Measurements from ENCODE around the gene UCHL3. TPM values are rescaled to one million over a fixed set of nuclear protein-coding genes. Genes with fewer than 3 reads are reported as not detected.

The UCHL3 gene
- total and polyA plus RNA-seq, 10 of the 15 experiments (the other 5 are each of a cell fraction or from before 2014, with no cell fraction given) = 52.5 to 179 (median 104) TPM

DNA sequence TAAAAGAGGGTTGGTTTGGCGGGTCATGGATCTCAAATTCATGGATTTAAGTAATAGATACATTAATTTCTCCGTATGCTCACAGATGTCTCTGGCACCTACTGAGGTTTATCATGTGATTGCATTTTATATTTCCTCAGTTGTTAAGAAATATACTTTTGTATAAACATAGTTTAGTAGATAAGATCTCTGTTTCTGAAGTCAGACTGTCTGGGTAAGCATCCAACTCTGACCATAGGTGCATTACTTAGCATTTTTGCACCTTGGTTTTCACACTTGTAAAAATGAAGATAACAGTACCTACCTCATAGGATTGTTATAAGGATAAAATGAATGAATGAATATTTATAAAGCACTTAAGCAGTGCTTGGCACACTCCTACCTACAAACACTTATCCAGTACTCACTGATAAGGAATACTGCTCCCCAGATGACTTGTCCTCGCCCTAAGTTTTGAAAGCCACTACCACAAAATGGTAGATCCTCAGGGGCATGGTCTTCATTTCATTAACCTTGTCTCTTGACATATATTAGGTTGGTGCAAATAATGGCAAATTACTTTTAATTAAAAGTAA is 38.5 kb upstream of the UCHL3 start:
- intact Hi-C loops (cut with micrococcal nuclease; ENCODE audit: unreplicated experiment) = no loop called here
- Histone ChIP-seq H3K36me3 (ENCODE audit: control insufficient read depth in 2 of 2, insufficient read depth in 2 of 2, low read length in 1 of 2) (no peaks in the 10 kb centered on the region), H3K9me3 (replicated peaks; ENCODE audit: control insufficient read depth, insufficient read depth, low read length) (peaks cover 8% of the 10 kb centered on the region; the same call in 2 of the 3 replicates), H3K79me2 (ENCODE audit: control insufficient read depth, insufficient read depth, low read length) (no peaks in the 10 kb centered on the region), H3K4me1 (ENCODE audit: control insufficient read depth, insufficient read depth, low read length) (peaks cover 40% of the 10 kb centered on the region), H3K27me3 (replicated peaks in 1 of 2; ENCODE audit: control insufficient read depth in 2 of 2, insufficient read depth in 2 of 2, low read length in 1 of 2) (no peaks in the 10 kb centered on the region), H3K9ac (ENCODE audit: control insufficient read depth, insufficient read depth, low read length) (no peak overlapping the region), H4K20me1 (ENCODE audit: control insufficient read depth, insufficient read depth) (no peaks in the 10 kb centered on the region), H3K4me3 (no peak overlapping the region), H3K27ac (ENCODE audit: control insufficient read depth, insufficient read depth) (no peak overlapping the region), H3K4me2 (ENCODE audit: control insufficient read depth, insufficient read depth) (no peak overlapping the region), H2AFZ (ENCODE audit: control insufficient read depth, low read depth, low read length) (no peak overlapping the region)
- in situ Hi-C loops (cut with MboI) = no loop called here
- RAD21 ChIA-PET (ENCODE audit: unreplicated experiment) = interaction anchor here (0.9 kb wide), 1 partner anchor 16 kb away, joined by 3 read pairs; no protein-coding TSS in a partner anchor
- DNase-seq (ENCODE audit: low read depth, low spot score) (no peak), FAIRE-seq (no peak), ATAC-seq (no peak)
- POLR2A ChIA-PET = no interaction called here
- WGBS (ENCODE audit: insufficient coverage, insufficient replicate concordance, low lambda C conversion rate, missing lambda C conversion rate) = 96% methylated on average over 3 of the region's 3 CpGs
- no TSS peak for BruUV-seq (replicated peaks)
- CTCF ChIA-PET = interaction anchor here (1.3 kb wide), 1 partner anchor 28 kb away, joined by 3 read pairs; no protein-coding TSS in a partner anchor
- TF ChIP-seq, protein P1, sequence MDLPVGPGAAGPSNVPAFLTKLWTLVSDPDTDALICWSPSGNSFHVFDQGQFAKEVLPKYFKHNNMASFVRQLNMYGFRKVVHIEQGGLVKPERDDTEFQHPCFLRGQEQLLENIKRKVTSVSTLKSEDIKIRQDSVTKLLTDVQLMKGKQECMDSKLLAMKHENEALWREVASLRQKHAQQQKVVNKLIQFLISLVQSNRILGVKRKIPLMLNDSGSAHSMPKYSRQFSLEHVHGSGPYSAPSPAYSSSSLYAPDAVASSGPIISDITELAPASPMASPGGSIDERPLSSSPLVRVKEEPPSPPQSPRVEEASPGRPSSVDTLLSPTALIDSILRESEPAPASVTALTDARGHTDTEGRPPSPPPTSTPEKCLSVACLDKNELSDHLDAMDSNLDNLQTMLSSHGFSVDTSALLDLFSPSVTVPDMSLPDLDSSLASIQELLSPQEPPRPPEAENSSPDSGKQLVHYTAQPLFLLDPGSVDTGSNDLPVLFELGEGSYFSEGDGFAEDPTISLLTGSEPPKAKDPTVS (IDR thresholded peaks at IDR 0.05; ENCODE audit: low read depth, low read length) = no peak
- TF ChIP-seq EED (IDR thresholded peaks at IDR 0.05; ENCODE audit: low read depth) (no peak), POU2F2 (IDR thresholded peaks at IDR 0.05; ENCODE audit: borderline replicate concordance, low read depth, low read length) (no peak), TCF12 (IDR thresholded peaks at IDR 0.05; ENCODE audit: low read depth, low read length) (no peak), POLR2AphosphoS5 (IDR thresholded peaks at IDR 0.05; ENCODE audit: low read length) (no peak), CREM (IDR thresholded peaks at IDR 0.05; ENCODE audit: low read depth) (no peak), RAD21 (IDR thresholded peaks at IDR 0.05; ENCODE audit: insufficient read depth, low read depth, low read length) (no peak), JUND (IDR thresholded peaks at IDR 0.05; ENCODE audit: low read depth, low read length) (no peak)
- TF ChIP-seq, protein P2, sequence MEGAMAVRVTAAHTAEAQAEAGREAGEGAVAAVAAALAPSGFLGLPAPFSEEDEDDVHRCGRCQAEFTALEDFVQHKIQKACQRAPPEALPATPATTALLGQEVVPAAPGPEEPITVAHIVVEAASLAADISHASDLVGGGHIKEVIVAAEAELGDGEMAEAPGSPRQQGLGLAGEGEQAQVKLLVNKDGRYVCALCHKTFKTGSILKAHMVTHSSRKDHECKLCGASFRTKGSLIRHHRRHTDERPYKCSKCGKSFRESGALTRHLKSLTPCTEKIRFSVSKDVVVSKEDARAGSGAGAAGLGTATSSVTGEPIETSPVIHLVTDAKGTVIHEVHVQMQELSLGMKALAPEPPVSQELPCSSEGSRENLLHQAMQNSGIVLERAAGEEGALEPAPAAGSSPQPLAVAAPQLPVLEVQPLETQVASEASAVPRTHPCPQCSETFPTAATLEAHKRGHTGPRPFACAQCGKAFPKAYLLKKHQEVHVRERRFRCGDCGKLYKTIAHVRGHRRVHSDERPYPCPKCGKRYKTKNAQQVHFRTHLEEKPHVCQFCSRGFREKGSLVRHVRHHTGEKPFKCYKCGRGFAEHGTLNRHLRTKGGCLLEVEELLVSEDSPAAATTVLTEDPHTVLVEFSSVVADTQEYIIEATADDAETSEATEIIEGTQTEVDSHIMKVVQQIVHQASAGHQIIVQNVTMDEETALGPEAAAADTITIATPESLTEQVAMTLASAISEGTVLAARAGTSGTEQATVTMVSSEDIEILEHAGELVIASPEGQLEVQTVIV (IDR thresholded peaks at IDR 0.05; ENCODE audit: borderline replicate concordance, partially characterized antibody) = no peak
- SMC1A ChIA-PET (ENCODE audit: uncharacterized antibody, unreplicated experiment) = interaction anchor here (1.1 to 1.8 kb wide), 3 partner anchors 21 to 26 kb away, joined by 4 to 8 read pairs (median 6); partner anchors contain the start of gene COMMD6
